SK-N-SH (cell line): ENCODE data around the gene RFX3.

Source experiments
- EP300 ChIP-seq, 2 experiments: IDR thresholded peaks; 2 replicates each; pipeline versions ENCODE4 v1.4.0 to v1.6.1; 2012; ENCODE audit warnings: borderline replicate concordance in 1 of 2, low read depth in 1 of 2, low read length in 1 of 2
- MXI1 ChIP-seq: IDR thresholded peaks from 2 replicates; pipeline ENCODE4 v1.6.1; 2012; ENCODE audit warnings: mild to moderate bottlenecking, low read depth, low read length, improper control_type of control experiment
- NRF1 ChIP-seq: IDR thresholded peaks from 2 replicates; pipeline ENCODE4 v1.6.1; 2012; ENCODE audit warnings: low read depth, mild to moderate bottlenecking, low read length
- POLR2AphosphoS5 ChIP-seq: IDR thresholded peaks from 2 replicates; pipeline ENCODE4 v1.6.1; 2012; ENCODE audit warnings: low read depth, low read length
- RCOR1 ChIP-seq: fragments of 150-350 bp; IDR thresholded peaks from 2 replicates; pipeline ENCODE4 v1.6.1; 2017; ENCODE audit warnings: antibody characterized with exemption, low read length
- RXRA ChIP-seq: IDR thresholded peaks from 2 replicates; pipeline ENCODE4 v1.4.0; 2012; ENCODE audit warnings: low read depth, mild to moderate bottlenecking, borderline replicate concordance
- TAF1 ChIP-seq: IDR thresholded peaks from 2 replicates; pipeline ENCODE4 v1.6.1; 2012; ENCODE audit warnings: low read depth, mild to moderate bottlenecking, low read length, moderate library complexity, borderline replicate concordance
- TF ChIP-seq, protein P1 (sequence below): fragments of 200-600 bp; sonication (generic); IDR thresholded peaks from 2 replicates; pipeline ENCODE4 v1.6.1; 2017; ENCODE audit warnings: antibody characterized with exemption, mild to moderate bottlenecking, moderate library complexity
- TF ChIP-seq, protein P2 (sequence below): IDR thresholded peaks from 2 replicates; pipeline ENCODE4 v1.4.0; 2012; ENCODE audit warnings: low read depth
- TF ChIP-seq, protein P3 (sequence below): IDR thresholded peaks from 2 replicates; pipeline ENCODE4 v1.6.1; 2012; ENCODE audit warnings: mild to moderate bottlenecking, low read depth, low read length, moderate library complexity
- TF ChIP-seq, protein P4 (sequence below): IDR thresholded peaks from 2 replicates; pipeline ENCODE4 v1.4.0; 2012; ENCODE audit warnings: low read depth, borderline replicate concordance
- TF ChIP-seq, protein P5 (sequence below): fragments of 150-350 bp; IDR thresholded peaks from 2 replicates; pipeline ENCODE4 v1.6.1; 2016; ENCODE audit warnings: mild to moderate bottlenecking, low read depth, low read length

GRCh38 chr9:3409453-3409852 lies 116.3 kb downstream of the RFX3 start:
- TF ChIP-seq, protein P1, sequence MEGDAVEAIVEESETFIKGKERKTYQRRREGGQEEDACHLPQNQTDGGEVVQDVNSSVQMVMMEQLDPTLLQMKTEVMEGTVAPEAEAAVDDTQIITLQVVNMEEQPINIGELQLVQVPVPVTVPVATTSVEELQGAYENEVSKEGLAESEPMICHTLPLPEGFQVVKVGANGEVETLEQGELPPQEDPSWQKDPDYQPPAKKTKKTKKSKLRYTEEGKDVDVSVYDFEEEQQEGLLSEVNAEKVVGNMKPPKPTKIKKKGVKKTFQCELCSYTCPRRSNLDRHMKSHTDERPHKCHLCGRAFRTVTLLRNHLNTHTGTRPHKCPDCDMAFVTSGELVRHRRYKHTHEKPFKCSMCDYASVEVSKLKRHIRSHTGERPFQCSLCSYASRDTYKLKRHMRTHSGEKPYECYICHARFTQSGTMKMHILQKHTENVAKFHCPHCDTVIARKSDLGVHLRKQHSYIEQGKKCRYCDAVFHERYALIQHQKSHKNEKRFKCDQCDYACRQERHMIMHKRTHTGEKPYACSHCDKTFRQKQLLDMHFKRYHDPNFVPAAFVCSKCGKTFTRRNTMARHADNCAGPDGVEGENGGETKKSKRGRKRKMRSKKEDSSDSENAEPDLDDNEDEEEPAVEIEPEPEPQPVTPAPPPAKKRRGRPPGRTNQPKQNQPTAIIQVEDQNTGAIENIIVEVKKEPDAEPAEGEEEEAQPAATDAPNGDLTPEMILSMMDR: no peak
- TF ChIP-seq EP300 (IDR thresholded peaks at IDR 0.05; ENCODE audit: borderline replicate concordance in 1 of 2, low read depth in 1 of 2, low read length in 1 of 2) (no peak), RXRA (no peak), TAF1 (no peak), RCOR1 (no peak), POLR2AphosphoS5 (no peak), NRF1 (no peak), MXI1 (no peak)
- TF ChIP-seq, protein P2, sequence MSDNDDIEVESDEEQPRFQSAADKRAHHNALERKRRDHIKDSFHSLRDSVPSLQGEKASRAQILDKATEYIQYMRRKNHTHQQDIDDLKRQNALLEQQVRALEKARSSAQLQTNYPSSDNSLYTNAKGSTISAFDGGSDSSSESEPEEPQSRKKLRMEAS: no peak
- TF ChIP-seq, protein P3, sequence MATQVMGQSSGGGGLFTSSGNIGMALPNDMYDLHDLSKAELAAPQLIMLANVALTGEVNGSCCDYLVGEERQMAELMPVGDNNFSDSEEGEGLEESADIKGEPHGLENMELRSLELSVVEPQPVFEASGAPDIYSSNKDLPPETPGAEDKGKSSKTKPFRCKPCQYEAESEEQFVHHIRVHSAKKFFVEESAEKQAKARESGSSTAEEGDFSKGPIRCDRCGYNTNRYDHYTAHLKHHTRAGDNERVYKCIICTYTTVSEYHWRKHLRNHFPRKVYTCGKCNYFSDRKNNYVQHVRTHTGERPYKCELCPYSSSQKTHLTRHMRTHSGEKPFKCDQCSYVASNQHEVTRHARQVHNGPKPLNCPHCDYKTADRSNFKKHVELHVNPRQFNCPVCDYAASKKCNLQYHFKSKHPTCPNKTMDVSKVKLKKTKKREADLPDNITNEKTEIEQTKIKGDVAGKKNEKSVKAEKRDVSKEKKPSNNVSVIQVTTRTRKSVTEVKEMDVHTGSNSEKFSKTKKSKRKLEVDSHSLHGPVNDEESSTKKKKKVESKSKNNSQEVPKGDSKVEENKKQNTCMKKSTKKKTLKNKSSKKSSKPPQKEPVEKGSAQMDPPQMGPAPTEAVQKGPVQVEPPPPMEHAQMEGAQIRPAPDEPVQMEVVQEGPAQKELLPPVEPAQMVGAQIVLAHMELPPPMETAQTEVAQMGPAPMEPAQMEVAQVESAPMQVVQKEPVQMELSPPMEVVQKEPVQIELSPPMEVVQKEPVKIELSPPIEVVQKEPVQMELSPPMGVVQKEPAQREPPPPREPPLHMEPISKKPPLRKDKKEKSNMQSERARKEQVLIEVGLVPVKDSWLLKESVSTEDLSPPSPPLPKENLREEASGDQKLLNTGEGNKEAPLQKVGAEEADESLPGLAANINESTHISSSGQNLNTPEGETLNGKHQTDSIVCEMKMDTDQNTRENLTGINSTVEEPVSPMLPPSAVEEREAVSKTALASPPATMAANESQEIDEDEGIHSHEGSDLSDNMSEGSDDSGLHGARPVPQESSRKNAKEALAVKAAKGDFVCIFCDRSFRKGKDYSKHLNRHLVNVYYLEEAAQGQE: no peak
- TF ChIP-seq, protein P4, sequence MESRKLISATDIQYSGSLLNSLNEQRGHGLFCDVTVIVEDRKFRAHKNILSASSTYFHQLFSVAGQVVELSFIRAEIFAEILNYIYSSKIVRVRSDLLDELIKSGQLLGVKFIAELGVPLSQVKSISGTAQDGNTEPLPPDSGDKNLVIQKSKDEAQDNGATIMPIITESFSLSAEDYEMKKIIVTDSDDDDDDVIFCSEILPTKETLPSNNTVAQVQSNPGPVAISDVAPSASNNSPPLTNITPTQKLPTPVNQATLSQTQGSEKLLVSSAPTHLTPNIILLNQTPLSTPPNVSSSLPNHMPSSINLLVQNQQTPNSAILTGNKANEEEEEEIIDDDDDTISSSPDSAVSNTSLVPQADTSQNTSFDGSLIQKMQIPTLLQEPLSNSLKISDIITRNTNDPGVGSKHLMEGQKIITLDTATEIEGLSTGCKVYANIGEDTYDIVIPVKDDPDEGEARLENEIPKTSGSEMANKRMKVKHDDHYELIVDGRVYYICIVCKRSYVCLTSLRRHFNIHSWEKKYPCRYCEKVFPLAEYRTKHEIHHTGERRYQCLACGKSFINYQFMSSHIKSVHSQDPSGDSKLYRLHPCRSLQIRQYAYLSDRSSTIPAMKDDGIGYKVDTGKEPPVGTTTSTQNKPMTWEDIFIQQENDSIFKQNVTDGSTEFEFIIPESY: no peak
- TF ChIP-seq, protein P5, sequence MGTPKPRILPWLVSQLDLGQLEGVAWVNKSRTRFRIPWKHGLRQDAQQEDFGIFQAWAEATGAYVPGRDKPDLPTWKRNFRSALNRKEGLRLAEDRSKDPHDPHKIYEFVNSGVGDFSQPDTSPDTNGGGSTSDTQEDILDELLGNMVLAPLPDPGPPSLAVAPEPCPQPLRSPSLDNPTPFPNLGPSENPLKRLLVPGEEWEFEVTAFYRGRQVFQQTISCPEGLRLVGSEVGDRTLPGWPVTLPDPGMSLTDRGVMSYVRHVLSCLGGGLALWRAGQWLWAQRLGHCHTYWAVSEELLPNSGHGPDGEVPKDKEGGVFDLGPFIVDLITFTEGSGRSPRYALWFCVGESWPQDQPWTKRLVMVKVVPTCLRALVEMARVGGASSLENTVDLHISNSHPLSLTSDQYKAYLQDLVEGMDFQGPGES: no peak
